ENCODE measurements around the gene GPR137C. TPM values are rescaled to one million over a fixed set of nuclear protein-coding genes. Genes with fewer than 3 reads are reported as not detected.

GPR137C gene
- total RNA-seq, 1 donor from 2014 or later, result not detected

DNA sequence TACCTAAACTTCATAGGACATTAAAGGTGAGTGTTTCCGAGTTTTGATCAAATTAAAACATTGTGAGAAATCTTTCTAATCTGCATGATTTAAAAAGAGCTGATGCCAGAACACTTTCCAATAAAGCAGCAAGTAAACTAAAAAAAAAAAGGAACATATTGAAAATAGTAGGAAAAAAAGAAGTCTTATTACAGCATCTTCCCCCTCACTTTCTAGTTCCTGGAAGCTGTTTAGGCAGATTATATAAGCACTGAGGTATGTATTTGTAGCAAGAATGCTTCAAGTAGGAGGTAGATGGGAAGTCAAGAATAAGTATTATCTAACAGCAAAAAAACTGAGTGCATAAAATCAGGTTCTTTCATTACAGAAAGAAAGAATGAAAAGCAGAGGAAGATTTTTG lies 96.9 kb downstream of the GPR137C start:
- no peak for DNase-seq (ENCODE audit: low spot score in 2 of 2)
- no peaks in the 10 kb centered on the region for H3K9me3 ChIP-seq
- H3K27me3 ChIP-seq, result no peaks in the 10 kb centered on the region
- no peak overlapping the region for H3K4me3 ChIP-seq
- intact Hi-C loops (cut with DNase I), result no loop called here
- H3K4me1 ChIP-seq, result no peaks in the 10 kb centered on the region
- H3K36me3 ChIP-seq, result peaks cover 18 to 44% of the 10 kb centered on the region in 2 donors
- H3K27ac ChIP-seq, result no peak overlapping the region
- TF ChIP-seq, protein P1, sequence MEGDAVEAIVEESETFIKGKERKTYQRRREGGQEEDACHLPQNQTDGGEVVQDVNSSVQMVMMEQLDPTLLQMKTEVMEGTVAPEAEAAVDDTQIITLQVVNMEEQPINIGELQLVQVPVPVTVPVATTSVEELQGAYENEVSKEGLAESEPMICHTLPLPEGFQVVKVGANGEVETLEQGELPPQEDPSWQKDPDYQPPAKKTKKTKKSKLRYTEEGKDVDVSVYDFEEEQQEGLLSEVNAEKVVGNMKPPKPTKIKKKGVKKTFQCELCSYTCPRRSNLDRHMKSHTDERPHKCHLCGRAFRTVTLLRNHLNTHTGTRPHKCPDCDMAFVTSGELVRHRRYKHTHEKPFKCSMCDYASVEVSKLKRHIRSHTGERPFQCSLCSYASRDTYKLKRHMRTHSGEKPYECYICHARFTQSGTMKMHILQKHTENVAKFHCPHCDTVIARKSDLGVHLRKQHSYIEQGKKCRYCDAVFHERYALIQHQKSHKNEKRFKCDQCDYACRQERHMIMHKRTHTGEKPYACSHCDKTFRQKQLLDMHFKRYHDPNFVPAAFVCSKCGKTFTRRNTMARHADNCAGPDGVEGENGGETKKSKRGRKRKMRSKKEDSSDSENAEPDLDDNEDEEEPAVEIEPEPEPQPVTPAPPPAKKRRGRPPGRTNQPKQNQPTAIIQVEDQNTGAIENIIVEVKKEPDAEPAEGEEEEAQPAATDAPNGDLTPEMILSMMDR (IDR thresholded peaks at IDR 0.05), result no peak

DNA sequence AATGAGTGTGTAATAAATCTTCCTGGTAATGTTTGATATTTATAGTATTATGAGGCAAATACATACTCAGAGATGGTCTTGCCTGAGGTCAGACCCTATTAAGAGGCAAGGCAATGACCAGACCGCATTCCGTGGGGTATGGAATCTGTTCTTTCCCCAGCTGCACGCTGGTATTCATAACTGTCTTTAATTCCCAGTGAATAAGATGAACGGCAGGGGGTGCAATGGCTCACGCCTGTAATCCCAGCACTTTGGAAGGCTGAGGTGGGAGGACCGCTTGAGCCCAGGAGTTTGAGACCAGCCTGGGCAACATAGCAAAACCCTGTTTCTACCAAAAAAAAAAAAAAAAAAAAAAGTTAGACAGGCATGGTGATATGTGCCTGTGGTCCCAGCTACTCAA lies 98.1 kb downstream of the GPR137C start:
- intact Hi-C loops (cut with DNase I), result no loop called here
- H3K9me3 ChIP-seq, result no peaks in the 10 kb centered on the region
- no peaks in the 10 kb centered on the region for H3K27me3 ChIP-seq
- TF ChIP-seq, protein P1 (IDR thresholded peaks at IDR 0.05), result no peak
- H3K4me1 ChIP-seq, result no peaks in the 10 kb centered on the region
- DNase-seq (ENCODE audit: low spot score in 2 of 2), result no peak
- H3K27ac ChIP-seq, result no peak overlapping the region
- peaks cover 12 to 38% of the 10 kb centered on the region in 2 donors for H3K36me3 ChIP-seq
- H3K4me3 ChIP-seq, result no peak overlapping the region

DNA sequence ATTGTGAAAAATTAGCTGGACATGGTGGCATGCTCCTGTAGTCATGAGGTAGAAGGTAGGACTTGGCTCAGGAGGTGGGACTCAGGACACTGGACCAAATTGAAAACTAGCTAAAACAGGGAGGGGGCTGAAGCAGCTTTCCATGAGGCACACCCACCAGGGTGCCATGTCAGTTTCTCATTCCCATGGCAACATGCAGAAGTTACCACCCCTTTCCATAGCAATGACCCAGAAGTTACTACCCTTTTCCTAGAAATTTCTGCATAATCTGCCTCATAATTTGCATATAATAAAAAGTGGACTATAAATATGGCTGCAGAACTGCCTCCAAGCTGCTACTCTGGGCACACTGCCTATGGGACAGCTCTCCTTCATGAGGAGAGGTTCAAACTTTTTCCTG lies 104.3 kb downstream of the GPR137C start:
- Histone ChIP-seq H3K36me3 (peaks cover 17 to 27% of the 10 kb centered on the region in 2 donors), H3K9me3 (no peaks in the 10 kb centered on the region), H3K4me1 (no peaks in the 10 kb centered on the region), H3K27ac (no peak overlapping the region), H3K4me3 (no peak overlapping the region), H3K27me3 (no peaks in the 10 kb centered on the region)
- DNase-seq (ENCODE audit: low spot score in 2 of 2), result no peak
- TF ChIP-seq, protein P1 (IDR thresholded peaks at IDR 0.05), result no peak
- intact Hi-C loops (cut with DNase I), result no loop called here

DNA sequence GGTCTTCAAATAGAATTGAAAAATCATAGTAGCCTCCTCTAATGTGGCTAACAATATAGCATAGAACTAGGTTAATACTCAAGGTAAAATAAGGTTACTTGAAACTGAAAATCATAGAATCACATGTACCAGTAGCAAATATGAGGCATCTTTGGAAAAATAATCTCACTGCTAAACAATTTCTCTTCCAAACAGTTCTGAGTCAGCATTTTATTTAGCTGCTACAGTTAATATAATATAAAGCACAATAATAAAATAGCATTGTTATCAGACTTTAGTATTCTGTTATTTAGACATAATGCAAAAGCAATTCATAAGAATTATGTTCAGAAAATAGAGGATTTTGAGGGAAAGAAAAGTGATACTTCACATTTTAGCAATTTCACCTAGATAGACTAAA lies 107.7 kb downstream of the GPR137C start:
- Histone ChIP-seq H3K36me3 (peaks cover 13 to 38% of the 10 kb centered on the region in 2 donors), H3K9me3 (no peaks in the 10 kb centered on the region), H3K27ac (no peak overlapping the region), H3K27me3 (no peaks in the 10 kb centered on the region), H3K4me3 (no peak overlapping the region), H3K4me1 (no peaks in the 10 kb centered on the region)
- DNase-seq (ENCODE audit: low spot score in 2 of 2), result no peak
- intact Hi-C loops (cut with DNase I), result no loop called here
- TF ChIP-seq, protein P1 (IDR thresholded peaks at IDR 0.05), result no peak

DNA sequence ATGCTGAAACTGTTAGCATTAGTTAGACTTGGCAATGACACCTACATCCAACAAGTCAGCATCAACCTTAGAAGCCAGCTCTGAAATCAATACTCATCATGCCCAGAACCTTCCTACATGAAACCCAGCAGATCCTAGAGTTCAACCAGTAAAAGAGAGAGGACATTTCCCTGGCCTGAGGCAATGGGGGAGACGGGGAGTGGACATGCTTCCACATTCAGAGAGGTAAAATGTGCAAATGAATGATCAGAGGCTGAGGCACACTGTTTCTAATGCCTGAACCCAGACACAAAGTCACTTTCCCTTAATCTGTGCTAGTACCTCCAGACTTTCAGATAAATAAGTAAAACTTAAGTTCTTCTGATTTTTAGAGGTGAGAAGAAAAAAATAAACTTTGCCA lies 108.2 kb downstream of the GPR137C start:
- H3K27me3 ChIP-seq, result no peaks in the 10 kb centered on the region
- intact Hi-C loops (cut with DNase I), result no loop called here
- peaks cover 13 to 43% of the 10 kb centered on the region in 2 donors for H3K36me3 ChIP-seq
- H3K27ac ChIP-seq, result no peak overlapping the region
- H3K9me3 ChIP-seq, result no peaks in the 10 kb centered on the region
- no peak for DNase-seq (ENCODE audit: low spot score in 2 of 2)
- H3K4me1 ChIP-seq, result no peaks in the 10 kb centered on the region
- TF ChIP-seq, protein P1 (IDR thresholded peaks at IDR 0.05), result no peak
- H3K4me3 ChIP-seq, result no peak overlapping the region

DNA sequence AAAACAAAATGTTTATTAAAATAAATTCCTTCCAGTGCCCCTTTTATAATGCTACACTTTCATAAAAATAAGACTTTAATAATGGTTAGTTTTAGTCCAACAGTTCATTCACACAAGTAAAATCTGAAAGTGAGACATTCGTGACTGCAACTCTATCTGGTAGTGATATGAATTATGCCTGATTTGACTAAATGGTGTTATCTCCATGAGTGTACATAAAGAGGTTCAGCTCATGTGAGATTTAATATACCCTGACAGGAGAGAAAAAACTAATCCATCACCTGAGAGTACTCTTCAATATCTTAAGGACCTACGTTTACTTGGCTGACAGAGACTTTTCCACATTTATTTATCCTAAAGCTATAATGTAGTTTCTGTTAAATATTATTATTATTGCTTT lies 108.7 kb downstream of the GPR137C start:
- H3K4me1 ChIP-seq, result no peaks in the 10 kb centered on the region
- peaks cover 13 to 46% of the 10 kb centered on the region in 2 donors for H3K36me3 ChIP-seq
- H3K27me3 ChIP-seq, result no peaks in the 10 kb centered on the region
- H3K4me3 ChIP-seq, result no peak overlapping the region
- no peak overlapping the region for H3K27ac ChIP-seq
- no peak for DNase-seq (ENCODE audit: low spot score in 2 of 2)
- H3K9me3 ChIP-seq, result no peaks in the 10 kb centered on the region
- intact Hi-C loops (cut with DNase I), result no loop called here
- TF ChIP-seq, protein P1 (IDR thresholded peaks at IDR 0.05), result no peak

Measured in ascending aorta (tissue), 2 donors.